Upper lobe of left lung (tissue), 4 donors: ENCODE measurements around the gene ARHGAP10.

ENCODE experiments used
- POLR2A ChIP-seq, 4 donors: fragments of 450-650 bp; IDR thresholded peaks; one replicate each; pipeline ENCODE4 v1.5.1; 2016 to 2017; ENCODE audit warnings: antibody characterized with exemption in 4 of 4, mild to moderate bottlenecking in 2 of 4
- POLR2AphosphoS5 ChIP-seq, 2 donors: sonication (generic); formaldehyde crosslinking; IDR thresholded peaks; one replicate each; pipeline ENCODE4 v1.5.1; 2017; ENCODE audit warnings: antibody characterized with exemption in 2 of 2
- TF ChIP-seq, protein P1 (sequence below), 6 experiments: fragments of 450-650 bp in 4 of 6; fragments of 200-600 bp in 2 of 6; sonication (generic) in 2 of 6; IDR thresholded peaks; one replicate each; pipeline ENCODE4 v1.5.1; 2016 to 2019; ENCODE audit warnings: antibody characterized with exemption in 6 of 6

DNA sequence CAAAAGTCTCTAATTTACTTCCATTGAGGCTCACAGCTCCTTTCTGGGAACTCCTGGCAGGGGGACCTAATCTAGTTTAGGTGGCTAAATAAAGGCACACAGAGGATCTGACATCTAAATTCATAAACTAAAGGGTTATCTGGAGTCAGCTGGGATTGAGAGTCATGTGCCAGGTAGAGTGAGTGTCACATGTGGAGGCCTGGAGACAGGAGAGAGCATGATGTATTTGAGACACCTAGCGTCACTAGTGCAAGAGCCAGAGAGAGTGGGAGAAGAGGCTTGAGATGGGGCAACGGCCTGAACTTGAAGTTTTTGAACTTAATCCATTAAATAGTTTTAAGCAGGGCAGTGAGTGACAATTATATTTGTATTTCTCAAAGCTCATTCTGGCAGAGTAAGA lies 152.6 kb downstream of the ARHGAP10 start:
- TF ChIP-seq, protein P1, sequence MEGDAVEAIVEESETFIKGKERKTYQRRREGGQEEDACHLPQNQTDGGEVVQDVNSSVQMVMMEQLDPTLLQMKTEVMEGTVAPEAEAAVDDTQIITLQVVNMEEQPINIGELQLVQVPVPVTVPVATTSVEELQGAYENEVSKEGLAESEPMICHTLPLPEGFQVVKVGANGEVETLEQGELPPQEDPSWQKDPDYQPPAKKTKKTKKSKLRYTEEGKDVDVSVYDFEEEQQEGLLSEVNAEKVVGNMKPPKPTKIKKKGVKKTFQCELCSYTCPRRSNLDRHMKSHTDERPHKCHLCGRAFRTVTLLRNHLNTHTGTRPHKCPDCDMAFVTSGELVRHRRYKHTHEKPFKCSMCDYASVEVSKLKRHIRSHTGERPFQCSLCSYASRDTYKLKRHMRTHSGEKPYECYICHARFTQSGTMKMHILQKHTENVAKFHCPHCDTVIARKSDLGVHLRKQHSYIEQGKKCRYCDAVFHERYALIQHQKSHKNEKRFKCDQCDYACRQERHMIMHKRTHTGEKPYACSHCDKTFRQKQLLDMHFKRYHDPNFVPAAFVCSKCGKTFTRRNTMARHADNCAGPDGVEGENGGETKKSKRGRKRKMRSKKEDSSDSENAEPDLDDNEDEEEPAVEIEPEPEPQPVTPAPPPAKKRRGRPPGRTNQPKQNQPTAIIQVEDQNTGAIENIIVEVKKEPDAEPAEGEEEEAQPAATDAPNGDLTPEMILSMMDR (IDR thresholded peaks at IDR 0.05), result no peak
- TF ChIP-seq POLR2A (IDR thresholded peaks at IDR 0.05), result no peak
- TF ChIP-seq POLR2AphosphoS5 (IDR thresholded peaks at IDR 0.05), result no peak
